ENCODE data around the gene TBC1D22B. TPM values are rescaled to one million over a fixed set of nuclear protein-coding genes. Genes with fewer than 3 reads are reported as not detected.

Gene TBC1D22B
- total and polyA plus RNA-seq, 9 of the 15 experiments (the other 6 are each of a cell fraction or from before 2014, with no cell fraction given) = 4.8 to 24.2 (median 13.5) TPM

GRCh38 chr6:37243816-37244370, 13.7 kb upstream of the TBC1D22B start (continued):
- TF ChIP-seq NEUROD1 (IDR thresholded peaks at IDR 0.05; ENCODE audit: borderline replicate concordance, low read depth, low read length, partially characterized antibody) (no peak), RAD21 (CRISPR knock-in tag; conservative IDR thresholded peaks at IDR 0.05 in 1 of 2, IDR thresholded peaks at IDR 0.05 in 1 of 2) (peak in 1 of 2 experiments; percentile 16; a peak in 1 of 4 replicates), RAD51 (IDR thresholded peaks at IDR 0.05; ENCODE audit: borderline replicate concordance, low read depth) (no peak), TCF7L2 (IDR thresholded peaks at IDR 0.05; ENCODE audit: low read depth, low read length) (no peak), MCM2 (IDR thresholded peaks at IDR 0.05; ENCODE audit: low read depth) (no peak), SMAD4 (CRISPR knock-in tag; conservative IDR thresholded peaks at IDR 0.05) (peak; percentile 87), SMARCE1 (IDR thresholded peaks at IDR 0.05) (peak; percentile 70; the same call in 1 of the 2 replicates), TBL1XR1 (IDR thresholded peaks at IDR 0.05; ENCODE audit: low read length in 2 of 2) (peak in 1 of 2 experiments; percentile 63; a peak in 1 of 4 replicates), NFRKB (IDR thresholded peaks at IDR 0.05; ENCODE audit: low read depth) (no peak), ARNT (IDR thresholded peaks at IDR 0.05) (no peak), TCF3 (CRISPR knock-in tag; IDR thresholded peaks at IDR 0.05) (peak; percentile 66), NCOA1 (IDR thresholded peaks at IDR 0.05; ENCODE audit: low read depth) (peak; percentile 62; the same call in 1 of the 2 replicates), CBFA2T2 (conservative IDR thresholded peaks at IDR 0.05) (peak; percentile 43; the same call in 1 of the 2 replicates), ZKSCAN3 (CRISPR knock-in tag; IDR thresholded peaks at IDR 0.05) (no peak), SMARCA4 (IDR thresholded peaks at IDR 0.05) (peak; percentile 80; the same call in 1 of the 2 replicates), L3MBTL2 (IDR thresholded peaks at IDR 0.05) (peak; percentile 90), TEAD4 (IDR thresholded peaks at IDR 0.05; ENCODE audit: low read length) (peak; percentile 83), TEAD4 (CRISPR knock-in tag; IDR thresholded peaks at IDR 0.05; ENCODE audit: borderline replicate concordance) (no peak), CREB1 (IDR thresholded peaks at IDR 0.05) (no peak), CREB1 (CRISPR knock-in tag; IDR thresholded peaks at IDR 0.05) (peak; percentile 31; the same call in 1 of the 2 replicates), ZNF253 (CRISPR knock-in tag; conservative IDR thresholded peaks at IDR 0.05) (no peak), NBN (IDR thresholded peaks at IDR 0.05; ENCODE audit: low read depth) (peak; percentile 81; the same call in 1 of the 2 replicates), CREM (IDR thresholded peaks at IDR 0.05; ENCODE audit: low read depth) (0 out of 2 replicates have a peak, but pooled peaks have one; percentile 30), GTF2E2 (tag; IDR thresholded peaks at IDR 0.05) (no peak; the same call in 1 of the 2 replicates), ZNF644 (tag; IDR thresholded peaks at IDR 0.05; ENCODE audit: low read depth) (no peak), RBBP5 (IDR thresholded peaks at IDR 0.05; ENCODE audit: borderline replicate concordance, insufficient read depth, low read length, poor library complexity, severe bottlenecking) (no peak), NCOR1 (IDR thresholded peaks at IDR 0.05) (peak; percentile 63), AFF4 (CRISPR knock-in tag; IDR thresholded peaks at IDR 0.05) (no peak), MCM7 (IDR thresholded peaks at IDR 0.05) (no peak), GABPA (tag; conservative IDR thresholded peaks at IDR 0.05; ENCODE audit: low read depth) (no peak)
